GM12892 (cell line): ENCODE results near the gene ASIC2.

Experiments used
- POLR2A ChIP-seq: IDR thresholded peaks from 2 replicates; pipeline ENCODE4 v1.6.1; 2011; ENCODE audit warnings: low read depth, low read length, control low read depth
- POLR2AphosphoS5 ChIP-seq: IDR thresholded peaks from 2 replicates; pipeline ENCODE4 v1.6.1; 2011; ENCODE audit warnings: low read depth, low read length, control low read depth
- TAF1 ChIP-seq: IDR thresholded peaks from 2 replicates; pipeline ENCODE4 v1.6.1; 2011; ENCODE audit warnings: low read depth, mild to moderate bottlenecking, control low read depth, low read length, borderline replicate concordance

DNA sequence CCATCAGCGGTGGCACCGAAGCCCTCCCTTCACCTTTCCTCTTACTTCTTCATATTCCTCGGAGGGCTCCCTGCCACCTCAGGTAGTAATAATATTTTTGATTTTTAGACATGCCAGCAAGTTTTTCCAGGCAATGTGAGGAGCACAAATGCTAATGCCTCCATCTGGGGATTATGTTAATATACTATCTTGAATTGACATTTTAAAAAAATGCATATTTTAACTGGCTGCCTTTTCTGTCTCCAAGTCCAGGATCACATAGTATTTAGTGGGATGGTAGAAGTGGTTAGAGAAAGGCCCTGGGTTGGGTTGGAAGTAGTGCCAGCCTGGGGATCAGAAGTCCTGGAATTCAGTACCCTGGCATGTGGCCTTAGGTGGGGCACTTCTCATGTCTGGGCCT lies 154.5 kb downstream of the ASIC2 start:
- no peak for TF ChIP-seq POLR2A
- TF ChIP-seq TAF1, result no peak
- no peak for TF ChIP-seq POLR2AphosphoS5
